Measurements from ENCODE around the gene ZSWIM4. TPM values are rescaled to one million over a fixed set of nuclear protein-coding genes. Genes with fewer than 3 reads are reported as not detected.
A peak's percentile ranks its signal among the peaks of the same experiment; 100 is the strongest.

ZSWIM4 gene
- total RNA-seq, 1 experiment from 2014 or later, result 9.8 TPM

DNA sequence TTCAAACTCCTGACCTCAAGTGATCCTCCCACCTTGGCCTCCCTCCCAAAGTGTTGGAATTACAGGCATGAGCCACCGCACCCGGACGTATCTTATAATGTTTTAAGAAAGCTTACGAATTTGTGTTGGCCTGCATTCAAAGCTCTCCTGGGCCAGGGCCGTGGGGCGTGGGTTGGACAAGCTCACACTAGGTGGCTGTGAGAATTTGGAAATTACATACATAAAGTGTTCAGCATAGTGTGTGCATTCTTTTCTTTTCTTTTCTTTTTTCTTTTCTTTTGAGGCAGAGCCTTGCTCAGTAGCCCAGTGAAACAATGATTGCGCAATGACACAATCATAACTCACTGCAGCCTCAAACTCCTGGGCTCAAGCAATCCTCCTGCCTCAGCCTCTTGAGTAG, 2.6 kb downstream of the ZSWIM4 start:
- Histone ChIP-seq H3K36me3 (ENCODE audit: insufficient read depth, low read length, poor library complexity, severe bottlenecking) (no peaks in the 10 kb centered on the region), H3K27me3 (replicated peaks; ENCODE audit: insufficient read depth, low read depth, low read length, poor library complexity) (no peaks in the 10 kb centered on the region), H3K9me3 (ENCODE audit: low read depth, low read length, poor library complexity, severe bottlenecking) (no peaks in the 10 kb centered on the region), H3K4me1 (ENCODE audit: insufficient read depth, low read length, poor library complexity, severe bottlenecking) (peaks cover 11% of the 10 kb centered on the region), H3K27ac (ENCODE audit: low read depth, low read length, poor library complexity, severe bottlenecking) (no peak overlapping the region), H3K4me3 (ENCODE audit: low read depth, low read length, poor library complexity, severe bottlenecking) (no peak overlapping the region)
- ChIA-PET POLR2A (ENCODE audit: low non-redundant PET) (interaction anchor here (0.6 kb wide), 1 partner anchor 386 kb away, joined by 6 read pairs; no protein-coding TSS in a partner anchor), CTCF (interaction anchor here (0.5 to 1.5 kb wide), 2 partner anchors 12 to 64 kb away, joined by 4 read pairs; no protein-coding TSS in a partner anchor)
- intact Hi-C loops (cut with micrococcal nuclease; ENCODE audit: unreplicated experiment), result no loop called here
- TSS peak; percentile 30 for BruUV-seq (replicated peaks)
- DNase-seq (ENCODE audit: low spot score), result no peak
- TF ChIP-seq EZH2 (IDR thresholded peaks at IDR 0.05; ENCODE audit: borderline replicate concordance, low read depth, low read length, poor library complexity, severe bottlenecking) (no peak), CTCF (conservative IDR thresholded peaks at IDR 0.05; ENCODE audit: low read depth, low read length) (no peak)

- intact Hi-C loops (cut with micrococcal nuclease; ENCODE audit: unreplicated experiment), result no loop called here
- Histone ChIP-seq H3K27me3 (replicated peaks; ENCODE audit: insufficient read depth, low read depth, low read length, poor library complexity) (no peaks in the 10 kb centered on the region), H3K36me3 (ENCODE audit: insufficient read depth, low read length, poor library complexity, severe bottlenecking) (no peaks in the 10 kb centered on the region), H3K4me1 (ENCODE audit: insufficient read depth, low read length, poor library complexity, severe bottlenecking) (peaks cover 7% of the 10 kb centered on the region), H3K9me3 (ENCODE audit: low read depth, low read length, poor library complexity, severe bottlenecking) (no peaks in the 10 kb centered on the region), H3K27ac (ENCODE audit: low read depth, low read length, poor library complexity, severe bottlenecking) (no peak overlapping the region), H3K4me3 (ENCODE audit: low read depth, low read length, poor library complexity, severe bottlenecking) (no peak overlapping the region)
- TF ChIP-seq EZH2 (IDR thresholded peaks at IDR 0.05; ENCODE audit: borderline replicate concordance, low read depth, low read length, poor library complexity, severe bottlenecking) (no peak), CTCF (conservative IDR thresholded peaks at IDR 0.05; ENCODE audit: low read depth, low read length) (no peak)
- BruUV-seq (replicated peaks), result no TSS peak
- ChIA-PET POLR2A (ENCODE audit: low non-redundant PET) (no interaction called here), CTCF (no interaction called here)
- no peak for DNase-seq (ENCODE audit: low spot score)
Measured at GRCh38 chr19:13799669-13800068, 4.4 kb downstream of the ZSWIM4 start.

GRCh38 chr19:13803038-13803437, 7.8 kb downstream of the ZSWIM4 start:
- Histone ChIP-seq H3K27ac (ENCODE audit: low read depth, low read length, poor library complexity, severe bottlenecking) (no peak overlapping the region), H3K27me3 (replicated peaks; ENCODE audit: insufficient read depth, low read depth, low read length, poor library complexity) (no peaks in the 10 kb centered on the region), H3K9me3 (ENCODE audit: low read depth, low read length, poor library complexity, severe bottlenecking) (no peaks in the 10 kb centered on the region), H3K4me1 (ENCODE audit: insufficient read depth, low read length, poor library complexity, severe bottlenecking) (no peaks in the 10 kb centered on the region), H3K36me3 (ENCODE audit: insufficient read depth, low read length, poor library complexity, severe bottlenecking) (no peaks in the 10 kb centered on the region), H3K4me3 (ENCODE audit: low read depth, low read length, poor library complexity, severe bottlenecking) (no peak overlapping the region)
- POLR2A ChIA-PET (ENCODE audit: low non-redundant PET), result interaction anchor here (0.6 kb wide), 1 partner anchor 913 kb away, joined by 8 read pairs; no protein-coding TSS in a partner anchor
- intact Hi-C loops (cut with micrococcal nuclease; ENCODE audit: unreplicated experiment), result no loop called here
- DNase-seq (ENCODE audit: low spot score), result no peak
- TF ChIP-seq EZH2 (IDR thresholded peaks at IDR 0.05; ENCODE audit: borderline replicate concordance, low read depth, low read length, poor library complexity, severe bottlenecking) (no peak), CTCF (conservative IDR thresholded peaks at IDR 0.05; ENCODE audit: low read depth, low read length) (no peak)
- CTCF ChIA-PET, result no interaction called here
- no TSS peak for BruUV-seq (replicated peaks)
